ENCODE data around the gene LY6G5B. TPM values are rescaled to one million over a fixed set of nuclear protein-coding genes. Genes with fewer than 3 reads are reported as not detected.
A peak's percentile ranks its signal among the peaks of the same experiment; 100 is the strongest.

The LY6G5B gene
- total and polyA plus RNA-seq, 7 donors, result 1.7 to 8.4 (median 2.9) TPM

DNA sequence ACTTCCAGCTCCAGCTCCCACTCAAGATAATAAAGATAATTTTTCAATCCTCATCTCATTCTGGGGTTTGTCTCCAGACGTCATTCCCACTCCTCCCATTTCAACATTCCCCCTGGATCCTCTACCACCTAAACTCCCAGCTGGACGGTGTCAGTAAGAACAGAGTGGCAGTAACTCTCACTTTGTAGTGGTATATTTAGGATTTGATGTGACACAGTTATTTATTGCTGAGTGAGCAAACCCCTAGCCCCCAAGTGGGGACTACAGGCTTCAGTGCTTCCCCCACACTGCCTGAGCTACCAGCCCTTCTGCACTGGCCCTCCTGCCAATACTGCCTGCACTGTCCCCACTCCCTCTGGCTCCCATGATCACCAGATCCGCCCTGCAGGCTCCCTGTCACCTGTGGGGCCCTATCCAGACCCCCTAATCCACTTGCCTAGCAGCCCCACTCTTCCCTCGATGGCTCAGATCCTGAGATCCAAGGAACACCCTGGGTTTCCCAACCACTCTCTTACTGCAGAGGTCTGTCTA is 11.6 kb upstream of the LY6G5B start:
- ATAC-seq, result no peak
- TF ChIP-seq, protein P1, sequence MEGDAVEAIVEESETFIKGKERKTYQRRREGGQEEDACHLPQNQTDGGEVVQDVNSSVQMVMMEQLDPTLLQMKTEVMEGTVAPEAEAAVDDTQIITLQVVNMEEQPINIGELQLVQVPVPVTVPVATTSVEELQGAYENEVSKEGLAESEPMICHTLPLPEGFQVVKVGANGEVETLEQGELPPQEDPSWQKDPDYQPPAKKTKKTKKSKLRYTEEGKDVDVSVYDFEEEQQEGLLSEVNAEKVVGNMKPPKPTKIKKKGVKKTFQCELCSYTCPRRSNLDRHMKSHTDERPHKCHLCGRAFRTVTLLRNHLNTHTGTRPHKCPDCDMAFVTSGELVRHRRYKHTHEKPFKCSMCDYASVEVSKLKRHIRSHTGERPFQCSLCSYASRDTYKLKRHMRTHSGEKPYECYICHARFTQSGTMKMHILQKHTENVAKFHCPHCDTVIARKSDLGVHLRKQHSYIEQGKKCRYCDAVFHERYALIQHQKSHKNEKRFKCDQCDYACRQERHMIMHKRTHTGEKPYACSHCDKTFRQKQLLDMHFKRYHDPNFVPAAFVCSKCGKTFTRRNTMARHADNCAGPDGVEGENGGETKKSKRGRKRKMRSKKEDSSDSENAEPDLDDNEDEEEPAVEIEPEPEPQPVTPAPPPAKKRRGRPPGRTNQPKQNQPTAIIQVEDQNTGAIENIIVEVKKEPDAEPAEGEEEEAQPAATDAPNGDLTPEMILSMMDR (IDR thresholded peaks at IDR 0.05), result no peak
- peak overlapping the region; percentile 23 for H3K27ac ChIP-seq
- no peaks in the 10 kb centered on the region for H3K9me3 ChIP-seq
- intact Hi-C loops (cut with DNase I), result no loop called here
- H3K4me1 ChIP-seq, result peaks cover 43% of the 10 kb centered on the region
- DNase-seq, result no peak
- WGBS, 3 donors, result 59 to 84% (median 69%) methylated on average over 4 of the region's 4 CpGs
- H3K27me3 ChIP-seq (ENCODE audit: insufficient read depth in 3 of 3, low read length in 2 of 3), result no peaks in the 10 kb centered on the region
- H3K4me3 ChIP-seq, result peak overlapping the region; percentile 79
- H3K36me3 ChIP-seq (ENCODE audit: insufficient read depth in 1 of 2, low read depth in 1 of 2), result peaks cover 3 to 39% of the 10 kb centered on the region in 2 donors

DNA sequence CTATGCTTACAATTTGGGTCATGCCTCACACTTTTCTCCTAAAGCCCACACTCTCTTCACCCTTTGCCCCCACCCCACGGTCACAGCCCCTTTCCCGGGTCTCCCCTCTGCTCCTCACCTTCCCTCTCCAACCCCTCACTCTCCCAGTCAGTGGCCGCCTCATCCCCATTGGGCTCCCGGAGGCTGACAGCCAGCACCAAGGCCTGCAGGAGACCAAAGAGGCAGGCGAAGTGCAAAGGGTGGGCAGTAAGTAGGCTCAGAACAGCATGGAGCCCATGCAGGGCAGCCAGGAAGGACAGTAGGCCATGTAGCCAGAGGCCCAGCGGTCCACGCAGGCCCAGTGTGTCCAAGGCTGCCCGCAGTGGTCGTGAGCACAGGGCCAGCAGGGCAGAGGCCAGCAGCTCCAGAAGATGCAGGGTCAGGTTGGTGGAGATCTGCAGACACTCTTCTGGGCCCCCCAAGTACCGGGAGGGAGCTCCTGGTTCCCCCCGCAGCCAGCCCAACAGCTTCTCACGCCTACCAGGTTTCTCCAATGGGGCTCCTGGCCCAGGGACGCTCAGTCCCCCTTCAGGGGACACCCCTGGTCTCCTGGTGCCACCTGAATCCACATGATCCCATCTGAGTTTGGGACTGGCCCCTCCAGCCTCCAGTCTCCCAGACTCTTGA is 10.7 kb upstream of the LY6G5B start:
- intact Hi-C loops (cut with DNase I), result no loop called here
- Histone ChIP-seq H3K4me3 (peak overlapping the region; percentile 79), H3K27me3 (ENCODE audit: insufficient read depth in 3 of 3, low read length in 2 of 3) (no peaks in the 10 kb centered on the region), H3K27ac (peak overlapping the region; percentile 94), H3K36me3 (ENCODE audit: insufficient read depth in 1 of 2, low read depth in 1 of 2) (peaks cover 3 to 48% of the 10 kb centered on the region in 2 donors), H3K4me1 (peaks cover 47% of the 10 kb centered on the region), H3K9me3 (no peaks in the 10 kb centered on the region)
- 72 to 84% (median 79%) methylated on average over 12 to 13 of the region's 13 CpGs for WGBS, 3 donors
- ATAC-seq, result no peak
- TF ChIP-seq, protein P1 (IDR thresholded peaks at IDR 0.05), result no peak
- DNase-seq, result no peak

DNA sequence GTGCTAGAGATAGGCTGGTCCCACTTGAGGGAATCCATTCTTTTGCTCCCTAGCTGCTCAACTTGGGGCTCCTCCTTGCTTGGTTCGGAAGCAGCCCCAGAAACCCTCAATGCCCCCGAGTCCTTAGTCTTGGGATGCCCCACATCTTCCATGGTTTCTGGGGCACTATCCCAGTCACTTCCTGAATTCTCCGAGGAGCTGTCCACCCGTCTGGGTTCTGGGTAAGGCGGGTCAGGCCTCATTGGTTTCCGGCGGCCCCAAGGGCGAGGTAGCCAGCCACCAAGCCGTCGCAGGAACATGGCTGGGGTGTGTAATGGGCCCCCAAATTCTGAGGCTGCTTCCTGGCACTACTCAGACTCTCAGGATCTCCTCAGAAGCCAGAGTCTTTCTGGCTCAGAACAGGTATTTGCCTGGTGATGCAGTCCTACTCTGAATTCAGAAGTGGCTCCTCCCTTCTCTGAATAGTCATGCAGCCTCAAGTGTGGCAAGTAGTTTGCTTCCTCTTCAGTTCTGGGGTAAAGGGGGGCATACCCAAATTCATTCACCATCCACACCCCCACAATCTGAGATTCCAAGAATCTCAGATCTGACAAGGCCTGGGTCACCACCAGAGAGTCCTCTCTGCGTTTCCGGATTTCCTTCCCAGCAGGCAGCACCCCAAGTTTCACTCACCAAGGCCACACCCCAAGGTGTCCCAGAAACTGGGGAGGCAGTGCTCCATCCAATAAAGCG is 10.0 kb upstream of the LY6G5B start:
- Histone ChIP-seq H3K9me3 (no peaks in the 10 kb centered on the region), H3K36me3 (ENCODE audit: insufficient read depth in 1 of 2, low read depth in 1 of 2) (peaks cover 3 to 48% of the 10 kb centered on the region in 2 donors)
- WGBS, 3 donors, result 15 to 22% (median 18%) methylated on average over 13 of the region's 13 CpGs

DNA sequence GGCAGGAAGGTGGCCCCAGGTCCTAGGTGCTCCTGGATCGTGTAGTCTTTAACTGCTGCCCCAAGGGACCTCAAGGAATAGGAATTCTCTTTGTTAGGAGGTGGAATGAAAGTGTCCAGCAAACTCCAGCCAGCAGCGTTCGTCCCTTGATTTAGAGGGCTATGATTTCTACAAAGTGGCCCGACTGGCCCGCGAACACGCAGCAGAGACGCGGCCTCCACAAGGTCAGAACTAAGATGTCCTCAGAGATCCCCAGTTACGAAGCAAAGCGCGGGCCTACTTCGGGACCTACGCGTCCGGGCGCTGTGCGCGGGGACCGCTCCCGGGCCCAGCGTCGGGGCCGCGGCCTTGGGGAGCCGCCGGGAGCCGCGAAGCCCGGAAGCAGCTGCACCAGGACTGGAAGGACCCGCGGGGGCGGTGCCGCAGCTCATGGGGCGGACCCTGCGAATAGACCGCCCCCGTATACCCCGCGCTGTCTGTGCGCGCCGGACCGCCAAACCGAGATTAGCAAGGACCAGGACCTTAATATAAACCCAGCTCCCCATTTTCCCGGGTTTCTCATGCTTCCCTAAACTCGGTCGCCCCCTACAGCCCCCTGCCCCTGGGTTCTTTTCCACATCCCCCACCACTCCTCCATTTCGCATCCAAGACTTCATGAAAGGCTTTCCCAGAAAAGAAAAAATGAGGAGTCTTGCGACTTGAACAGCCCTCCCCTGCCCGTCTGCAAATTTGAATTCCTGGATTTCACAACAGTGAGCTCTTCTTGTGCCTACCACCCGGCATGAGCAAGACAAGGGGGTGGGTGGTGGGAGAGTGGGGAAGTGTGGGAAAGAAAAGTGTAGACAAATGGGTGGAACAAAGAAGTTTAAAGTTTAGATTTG is 9.2 kb upstream of the LY6G5B start, which contains the start of gene C6orf47:
C6orf47 (minus strand) TSS at position 398 of the 881 bp plus-strand sequence. CDS start 831 bp downstream, outside the sequence.
- H3K36me3 ChIP-seq (ENCODE audit: insufficient read depth in 1 of 2, low read depth in 1 of 2), result peaks cover 3 to 43% of the 10 kb centered on the region in 2 donors
- peak; percentile 78 to 81 (median 79) for ATAC-seq
- peaks cover 51% of the 10 kb centered on the region for H3K4me1 ChIP-seq
- no peaks in the 10 kb centered on the region for H3K27me3 ChIP-seq (ENCODE audit: insufficient read depth in 3 of 3, low read length in 2 of 3)
- peak; percentile 91 for DNase-seq
- intact Hi-C loops (cut with DNase I), result loop anchor here in 1 of 2 donors (5.0 kb wide), 1 partner anchor 113 kb away; the partner anchor contains the start of genes ATP6V1G2 and NFKBIL1
- TF ChIP-seq, protein P1 (IDR thresholded peaks at IDR 0.05), result no peak
- H3K27ac ChIP-seq, result peak within 1 kb of the TSS; percentile 94
- no peaks in the 10 kb centered on the region for H3K9me3 ChIP-seq
- 0 to 1% (median 0%) methylated on average over 50 to 52 of the region's 52 CpGs for WGBS, 3 donors
- peak within 1 kb of the TSS; percentile 79 for H3K4me3 ChIP-seq

More for the DNA sequence above, 10.0 kb upstream of the LY6G5B start:
- no peaks in the 10 kb centered on the region for H3K27me3 ChIP-seq (ENCODE audit: insufficient read depth in 3 of 3, low read length in 2 of 3)
- peak in 3 of 4 donors; percentile 3 to 16 (median 16) for ATAC-seq
- H3K4me3 ChIP-seq, result peak overlapping the region; percentile 79
- DNase-seq, result no peak
- H3K4me1 ChIP-seq, result peaks cover 51% of the 10 kb centered on the region
- H3K27ac ChIP-seq, result peak overlapping the region; percentile 94
- TF ChIP-seq, protein P1 (IDR thresholded peaks at IDR 0.05), result no peak
- intact Hi-C loops (cut with DNase I), result loop anchor here in 1 of 2 donors (5.0 kb wide), 1 partner anchor 113 kb away; the partner anchor contains the start of genes ATP6V1G2 and NFKBIL1
